SK-N-SH (cell line): ENCODE measurements around the gene SRP14. TPM values are rescaled to one million over a fixed set of nuclear protein-coding genes. Genes with fewer than 3 reads are reported as not detected.

Experiments used
- CTCF ChIA-PET: fragments of 300-600, 350-600 bp; formaldehyde crosslinking; extraction: SDS; loops from one replicate; lab custom pipeline; 2021; lab: Yijun Ruan, JAX
- POLR2A ChIA-PET: fragments of 350-600 bp; sonication (Branson Sonifier 250); formaldehyde crosslinking; extraction: SDS; loops from one replicate; lab custom pipeline; 2020; ENCODE audit warnings: antibody characterized with exemption, inconsistent platforms; lab: Yijun Ruan, JAX
- DNase-seq: peaks from one replicate; pipeline ENCODE4 v3.0.0; 2012
- H2AFZ ChIP-seq: fragments of 200-600 bp; sonication (generic); 2 replicates; pipeline ENCODE4 v1.8.1; 2016; ENCODE audit warnings: antibody characterized with exemption, mild to moderate bottlenecking, low read depth
- H3F3A ChIP-seq: fragments of 200-600 bp; sonication (generic); replicated peaks from 2 replicates; pipeline ENCODE3; 2016; ENCODE audit warnings: antibody characterized with exemption, mild to moderate bottlenecking; ENCODE audit not compliant: insufficient read depth
- H3K27ac ChIP-seq, 2 experiments: fragments of 200-500 bp in 1 of 2; fragments of 200-600 bp in 1 of 2; sonication (Bioruptor generic) in 1 of 2; sonication (generic), shearing (Covaris generic) in 1 of 2; 2 replicates each; pipeline versions ENCODE4 v1.5.1 to v1.6.1; 2014 to 2016; ENCODE audit warnings: low read depth in 2 of 2, inconsistent platforms in 1 of 2, low read length in 1 of 2, mild to moderate bottlenecking in 1 of 2, mixed read lengths in 1 of 2
- H3K27me3 ChIP-seq: fragments of 200-600 bp; sonication (generic), shearing (Covaris generic); 2 replicates; pipeline ENCODE4 v1.6.1; 2016; ENCODE audit warnings: mixed run types; ENCODE audit not compliant: insufficient read depth
- H3K36me3 ChIP-seq, 2 experiments: fragments of 200-500 bp in 1 of 2; fragments of 200-600 bp in 1 of 2; sonication (Bioruptor generic) in 1 of 2; sonication (generic) in 1 of 2; replicated peaks in 1 of 2; 2 replicates each; pipeline versions ENCODE3 to v1.5.1; 2014 to 2016; ENCODE audit warnings: low read length in 1 of 2, mild to moderate bottlenecking in 1 of 2; ENCODE audit not compliant: insufficient read depth in 2 of 2, control insufficient read depth in 1 of 2
- H3K4me1 ChIP-seq, 2 experiments: fragments of 200-500 bp in 1 of 2; fragments of 200-600 bp in 1 of 2; sonication (Bioruptor generic) in 1 of 2; sonication (generic), shearing (Covaris generic) in 1 of 2; 2 replicates each; pipeline versions ENCODE4 v1.5.1 to v1.6.1; 2014 to 2016; ENCODE audit warnings: low read depth in 1 of 2, low read length in 1 of 2, mixed run types in 1 of 2; ENCODE audit not compliant: insufficient read depth in 2 of 2, control insufficient read depth in 1 of 2
- H3K4me2 ChIP-seq: fragments of 200-600 bp; sonication (generic), shearing (Covaris generic); 2 replicates; pipeline ENCODE4 v1.6.1; 2017; ENCODE audit warnings: mixed run types
- H3K4me3 ChIP-seq, 2 experiments: fragments of 200-500 bp in 1 of 2; fragments of 200-600 bp in 1 of 2; sonication (Bioruptor generic) in 1 of 2; sonication (generic), shearing (Covaris generic) in 1 of 2; 2 replicates each; pipeline versions ENCODE4 v1.5.1 to v1.8.1; 2014 to 2016; ENCODE audit warnings: low read depth in 2 of 2, inconsistent platforms in 1 of 2, low read length in 1 of 2, mild to moderate bottlenecking in 1 of 2, mixed read lengths in 1 of 2, moderate library complexity in 1 of 2
- H3K79me2 ChIP-seq: fragments of 200-600 bp; sonication (generic); 2 replicates; pipeline ENCODE4 v1.8.1; 2017; ENCODE audit warnings: mild to moderate bottlenecking; ENCODE audit not compliant: insufficient read depth
- H3K9ac ChIP-seq: fragments of 200-600 bp; sonication (generic); 2 replicates; pipeline ENCODE4 v1.6.1; 2017; ENCODE audit warnings: mixed run types
- H3K9me2 ChIP-seq: fragments of 200-600 bp; sonication (generic); 2 replicates; pipeline ENCODE4 v1.6.1; 2017; ENCODE audit warnings: mixed run types
- H3K9me3 ChIP-seq: fragments of 200-600 bp; sonication (generic); 2 replicates; pipeline ENCODE4 v1.6.1; 2017; ENCODE audit warnings: mixed run types, mild to moderate bottlenecking, moderate library complexity
- H4K20me1 ChIP-seq: fragments of 200-600 bp; sonication (generic); 2 replicates; pipeline ENCODE4 v1.6.1; 2017; ENCODE audit warnings: mild to moderate bottlenecking, mixed run types; ENCODE audit not compliant: insufficient read depth
- CHD2 ChIP-seq: fragments of 150-350 bp; IDR thresholded peaks from 2 replicates; pipeline ENCODE4 v1.6.1; 2018; ENCODE audit warnings: low read length; ENCODE audit not compliant: partially characterized antibody
- EZH2phosphoT487 ChIP-seq: fragments of 200-600 bp; sonication (generic); IDR thresholded peaks from 2 replicates; pipeline ENCODE4 v1.6.1; 2017; ENCODE audit warnings: low read depth, mixed run types, mild to moderate bottlenecking, antibody characterized with exemption, moderate library complexity, borderline replicate concordance
- POLR2AphosphoS5 ChIP-seq: IDR thresholded peaks from 2 replicates; pipeline ENCODE4 v1.6.1; 2012; ENCODE audit warnings: low read depth, low read length
- RCOR1 ChIP-seq: fragments of 150-350 bp; IDR thresholded peaks from 2 replicates; pipeline ENCODE4 v1.6.1; 2017; ENCODE audit warnings: antibody characterized with exemption, low read length
- RFX5 ChIP-seq: IDR thresholded peaks from 2 replicates; pipeline ENCODE4 v1.6.1; 2012; ENCODE audit warnings: mild to moderate bottlenecking, improper control_type of control experiment, low read length
- SMC3 ChIP-seq: IDR thresholded peaks from 2 replicates; pipeline ENCODE4 v1.6.1; 2012; ENCODE audit warnings: low read depth, low read length, improper control_type of control experiment
- TEAD4 ChIP-seq: IDR thresholded peaks from 2 replicates; pipeline ENCODE4 v1.4.0; 2012; ENCODE audit warnings: mild to moderate bottlenecking, borderline replicate concordance; ENCODE audit not compliant: insufficient read depth
- YY1 ChIP-seq: IDR thresholded peaks from 2 replicates; pipeline ENCODE4 v1.4.0; 2012; ENCODE audit warnings: low read depth, mild to moderate bottlenecking
- WGBS: methylation state at CpG from one replicate; pipeline ENCODE4 v1.1.6; 2017; ENCODE audit warnings: low lambda C conversion rate; 5-methylcytosine and 5-hydroxymethylcytosine counted together
- polyA plus RNA-seq, 3 experiments: library from polyadenylated mRNA; depleted of rRNA; stranded (reverse); fragments of >200 nt; gene quantifications; 2 replicates each; pipeline ENCODE4 v1.2.3, GENCODE V29; 2012
- TF ChIP-seq, protein P1 (sequence below): fragments of 150-350 bp; IDR thresholded peaks from 2 replicates; pipeline ENCODE4 v1.6.1; 2017; ENCODE audit warnings: antibody characterized with exemption, low read length, low read depth, borderline replicate concordance
- TF ChIP-seq, protein P2 (sequence below): fragments of 200-600 bp; sonication (generic); IDR thresholded peaks from 2 replicates; pipeline ENCODE4 v1.6.1; 2017; ENCODE audit warnings: antibody characterized with exemption, mild to moderate bottlenecking, moderate library complexity

SRP14 gene
- polyA plus RNA-seq, 1 of the 3 experiments (the other 2 are of a cell fraction): 489 TPM

DNA sequence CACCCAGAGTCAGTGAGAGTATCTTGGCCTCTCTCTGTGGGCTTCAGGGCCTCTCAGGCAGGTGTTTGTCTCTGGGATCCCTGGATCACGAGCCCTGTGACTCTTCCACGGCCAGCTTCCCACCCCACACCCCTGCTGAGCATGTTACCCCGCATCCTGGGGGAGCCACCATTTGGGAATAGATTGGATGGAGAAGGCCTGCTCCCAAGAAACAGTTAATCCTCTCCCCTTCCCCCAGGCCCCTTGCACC is 15.5 kb upstream of the SRP14 start (continued):
- TF ChIP-seq EZH2phosphoT487: no peak
- TF ChIP-seq CHD2: no peak
- TF ChIP-seq POLR2AphosphoS5: no peak
- TF ChIP-seq, protein P1, sequence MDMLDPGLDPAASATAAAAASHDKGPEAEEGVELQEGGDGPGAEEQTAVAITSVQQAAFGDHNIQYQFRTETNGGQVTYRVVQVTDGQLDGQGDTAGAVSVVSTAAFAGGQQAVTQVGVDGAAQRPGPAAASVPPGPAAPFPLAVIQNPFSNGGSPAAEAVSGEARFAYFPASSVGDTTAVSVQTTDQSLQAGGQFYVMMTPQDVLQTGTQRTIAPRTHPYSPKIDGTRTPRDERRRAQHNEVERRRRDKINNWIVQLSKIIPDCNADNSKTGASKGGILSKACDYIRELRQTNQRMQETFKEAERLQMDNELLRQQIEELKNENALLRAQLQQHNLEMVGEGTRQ: no peak
- TF ChIP-seq, protein P2, sequence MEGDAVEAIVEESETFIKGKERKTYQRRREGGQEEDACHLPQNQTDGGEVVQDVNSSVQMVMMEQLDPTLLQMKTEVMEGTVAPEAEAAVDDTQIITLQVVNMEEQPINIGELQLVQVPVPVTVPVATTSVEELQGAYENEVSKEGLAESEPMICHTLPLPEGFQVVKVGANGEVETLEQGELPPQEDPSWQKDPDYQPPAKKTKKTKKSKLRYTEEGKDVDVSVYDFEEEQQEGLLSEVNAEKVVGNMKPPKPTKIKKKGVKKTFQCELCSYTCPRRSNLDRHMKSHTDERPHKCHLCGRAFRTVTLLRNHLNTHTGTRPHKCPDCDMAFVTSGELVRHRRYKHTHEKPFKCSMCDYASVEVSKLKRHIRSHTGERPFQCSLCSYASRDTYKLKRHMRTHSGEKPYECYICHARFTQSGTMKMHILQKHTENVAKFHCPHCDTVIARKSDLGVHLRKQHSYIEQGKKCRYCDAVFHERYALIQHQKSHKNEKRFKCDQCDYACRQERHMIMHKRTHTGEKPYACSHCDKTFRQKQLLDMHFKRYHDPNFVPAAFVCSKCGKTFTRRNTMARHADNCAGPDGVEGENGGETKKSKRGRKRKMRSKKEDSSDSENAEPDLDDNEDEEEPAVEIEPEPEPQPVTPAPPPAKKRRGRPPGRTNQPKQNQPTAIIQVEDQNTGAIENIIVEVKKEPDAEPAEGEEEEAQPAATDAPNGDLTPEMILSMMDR: no peak

DNA sequence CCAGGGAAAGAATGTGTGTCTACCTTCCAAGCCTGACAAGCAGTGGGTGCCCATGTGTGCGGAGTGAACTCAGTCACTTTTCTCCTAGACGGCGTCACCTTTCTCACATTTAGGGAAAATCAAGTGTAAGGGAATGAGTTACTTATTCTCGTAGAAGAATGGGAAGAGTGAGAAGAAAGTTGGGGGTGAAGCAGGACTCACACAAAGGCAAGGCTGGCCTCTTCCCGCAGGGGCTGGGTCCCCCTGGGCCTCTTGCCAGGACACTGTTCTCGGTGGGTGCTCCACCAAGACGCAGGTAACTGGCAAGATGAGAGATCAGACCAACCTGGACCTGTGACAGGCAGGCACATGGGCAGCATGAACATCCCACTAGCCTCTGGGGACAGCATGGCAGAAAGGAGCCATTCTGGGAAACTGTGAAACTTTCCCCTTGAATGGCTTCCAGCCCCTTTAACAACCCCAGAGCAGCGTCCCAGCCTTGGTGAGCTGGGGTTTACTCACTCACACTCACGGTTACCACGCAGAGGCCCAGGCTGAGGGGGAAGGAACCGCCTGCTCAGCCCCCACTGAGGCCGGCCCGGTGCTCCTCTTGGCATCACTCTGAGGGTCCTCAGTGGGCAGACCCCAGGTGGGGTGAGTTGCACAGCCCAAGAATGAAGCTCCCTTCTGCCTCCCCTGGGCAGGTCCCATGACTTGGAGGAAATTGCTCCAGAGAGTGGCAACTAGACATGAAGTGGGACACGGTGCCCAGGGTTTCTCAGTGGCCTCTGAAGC is 15.0 kb upstream of the SRP14 start:
- H3K27ac ChIP-seq: no peak overlapping the region
- TF ChIP-seq RFX5: no peak
- TF ChIP-seq, protein P1: no peak
- POLR2A ChIA-PET: no interaction called here

DNA sequence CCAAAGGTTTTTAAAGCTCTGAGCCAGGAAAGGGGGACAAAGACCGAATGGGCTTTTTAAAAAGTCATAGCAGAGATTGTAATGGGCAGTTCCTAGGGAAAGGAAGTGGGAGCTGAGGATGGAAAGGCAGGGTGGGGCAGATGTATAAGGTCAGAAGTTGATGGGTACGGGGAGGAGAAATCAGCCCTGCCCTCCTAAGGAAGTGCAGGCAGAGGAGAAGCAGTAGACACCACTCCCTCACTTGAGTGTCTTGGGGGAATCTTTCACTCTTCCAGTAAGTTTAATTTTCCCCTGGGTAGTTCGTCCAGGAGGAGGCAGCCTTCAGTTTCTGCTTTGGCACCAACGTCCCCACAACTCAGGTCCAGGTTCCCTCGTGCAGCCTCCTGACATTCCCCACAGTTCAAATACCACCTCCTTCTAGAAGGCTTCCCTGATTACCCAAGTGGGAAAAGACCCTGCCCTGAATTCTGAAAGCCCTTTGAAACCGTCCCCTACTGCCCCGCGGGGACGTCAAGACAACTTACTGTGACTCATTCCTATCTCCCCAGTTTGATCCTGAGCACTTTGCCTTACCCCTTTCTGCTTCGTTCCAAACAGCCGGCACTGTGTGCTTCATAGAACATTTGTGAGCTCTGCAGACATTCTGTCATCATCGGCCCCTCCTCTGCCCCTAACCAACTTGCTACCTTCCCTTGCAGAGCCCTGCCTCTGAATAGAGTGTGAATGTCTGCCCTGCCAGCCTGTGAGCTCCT is 14.3 kb upstream of the SRP14 start:
- H3K9ac ChIP-seq: no peak overlapping the region
- no peak for TF ChIP-seq POLR2AphosphoS5
- TF ChIP-seq TEAD4: no peak
- TF ChIP-seq, protein P2: peak; percentile 17; the same call in 1 of the 2 replicates
- TF ChIP-seq YY1: no peak
- no peak for TF ChIP-seq SMC3
- no peak for TF ChIP-seq RCOR1
- TF ChIP-seq, all 33 proteins: peak for 1
- no peak overlapping the region for H2AFZ ChIP-seq
- WGBS: 92% methylated on average over 12 of the region's 12 CpGs
- DNase-seq: no peak
- H3F3A ChIP-seq: no peaks in the 10 kb centered on the region
- no peaks in the 10 kb centered on the region for H3K9me3 ChIP-seq
- no peak overlapping the region for H3K4me2 ChIP-seq
- ChIA-PET POLR2A (no interaction called here), CTCF (interaction anchor here (0.6 to 2.4 kb wide), 5 partner anchors 51 to 1220 kb away, joined by 3 to 11 read pairs (median 6); partner anchors contain the start of gene BMF)
- peaks cover 0 to 25% of the 10 kb centered on the region in 2 experiments; a peak in 2 of 4 replicates for H3K4me1 ChIP-seq
- no peaks in the 10 kb centered on the region for H4K20me1 ChIP-seq
- no peaks in the 10 kb centered on the region for H3K36me3 ChIP-seq
- no peaks in the 10 kb centered on the region for H3K79me2 ChIP-seq
- no peak overlapping the region for H3K4me3 ChIP-seq
- H3K27me3 ChIP-seq: no peaks in the 10 kb centered on the region
- H3K27ac ChIP-seq: no peak overlapping the region
- H3K9me2 ChIP-seq: no peaks in the 10 kb centered on the region

More for the DNA sequence above, 15.0 kb upstream of the SRP14 start:
- Histone ChIP-seq H3K4me2 (no peak overlapping the region), H3K4me1 (peaks cover 0 to 25% of the 10 kb centered on the region in 2 experiments; a peak in 1 of 4 replicates), H2AFZ (no peak overlapping the region), H3K27me3 (no peaks in the 10 kb centered on the region), H3K9ac (no peak overlapping the region), H3K36me3 (no peaks in the 10 kb centered on the region), H3K9me3 (no peaks in the 10 kb centered on the region), H4K20me1 (no peaks in the 10 kb centered on the region), H3K79me2 (no peaks in the 10 kb centered on the region), H3F3A (no peaks in the 10 kb centered on the region), H3K9me2 (no peaks in the 10 kb centered on the region), H3K4me3 (no peak overlapping the region)
- CTCF ChIA-PET: interaction anchor here (0.8 to 2.4 kb wide), 5 partner anchors 8 to 220 kb away, joined by 3 to 11 read pairs (median 6); no protein-coding TSS in a partner anchor
- WGBS: 87% methylated on average over 6 of the region's 14 CpGs
- no peak for DNase-seq
